Measurements from ENCODE around the gene PPP6R3.

DNA sequence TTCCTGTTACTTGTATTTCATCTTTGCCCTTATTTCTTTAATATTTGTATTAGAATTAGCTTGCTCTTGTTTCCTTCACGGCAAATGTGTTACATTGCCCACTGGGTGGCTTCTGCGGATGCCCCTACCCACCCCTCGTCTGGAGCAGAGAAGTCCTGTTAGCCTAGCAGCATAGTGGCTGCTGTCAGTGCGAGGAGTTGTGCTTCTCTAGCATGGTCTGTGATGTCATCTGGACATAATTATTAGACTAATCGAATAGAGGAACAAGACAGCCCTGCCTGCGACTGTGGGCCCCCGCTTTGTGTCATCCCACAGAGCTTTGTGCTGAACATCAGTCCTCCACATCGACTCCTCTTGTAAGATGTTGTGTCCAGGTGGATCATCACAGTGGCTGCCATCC lies 74.5 kb downstream of the PPP6R3 start:
- TF ChIP-seq, protein P1, sequence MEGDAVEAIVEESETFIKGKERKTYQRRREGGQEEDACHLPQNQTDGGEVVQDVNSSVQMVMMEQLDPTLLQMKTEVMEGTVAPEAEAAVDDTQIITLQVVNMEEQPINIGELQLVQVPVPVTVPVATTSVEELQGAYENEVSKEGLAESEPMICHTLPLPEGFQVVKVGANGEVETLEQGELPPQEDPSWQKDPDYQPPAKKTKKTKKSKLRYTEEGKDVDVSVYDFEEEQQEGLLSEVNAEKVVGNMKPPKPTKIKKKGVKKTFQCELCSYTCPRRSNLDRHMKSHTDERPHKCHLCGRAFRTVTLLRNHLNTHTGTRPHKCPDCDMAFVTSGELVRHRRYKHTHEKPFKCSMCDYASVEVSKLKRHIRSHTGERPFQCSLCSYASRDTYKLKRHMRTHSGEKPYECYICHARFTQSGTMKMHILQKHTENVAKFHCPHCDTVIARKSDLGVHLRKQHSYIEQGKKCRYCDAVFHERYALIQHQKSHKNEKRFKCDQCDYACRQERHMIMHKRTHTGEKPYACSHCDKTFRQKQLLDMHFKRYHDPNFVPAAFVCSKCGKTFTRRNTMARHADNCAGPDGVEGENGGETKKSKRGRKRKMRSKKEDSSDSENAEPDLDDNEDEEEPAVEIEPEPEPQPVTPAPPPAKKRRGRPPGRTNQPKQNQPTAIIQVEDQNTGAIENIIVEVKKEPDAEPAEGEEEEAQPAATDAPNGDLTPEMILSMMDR (IDR thresholded peaks at IDR 0.05): no peak
- TF ChIP-seq POLR2A (IDR thresholded peaks at IDR 0.05): no peak

Measured in uterus (tissue), 2 donors.